ENCODE measurements around the gene ELF5. TPM values are rescaled to one million over a fixed set of nuclear protein-coding genes. Genes with fewer than 3 reads are reported as not detected.

ELF5 gene
- not detected for total RNA-seq
- long read RNA-seq, result 0 reads

DNA sequence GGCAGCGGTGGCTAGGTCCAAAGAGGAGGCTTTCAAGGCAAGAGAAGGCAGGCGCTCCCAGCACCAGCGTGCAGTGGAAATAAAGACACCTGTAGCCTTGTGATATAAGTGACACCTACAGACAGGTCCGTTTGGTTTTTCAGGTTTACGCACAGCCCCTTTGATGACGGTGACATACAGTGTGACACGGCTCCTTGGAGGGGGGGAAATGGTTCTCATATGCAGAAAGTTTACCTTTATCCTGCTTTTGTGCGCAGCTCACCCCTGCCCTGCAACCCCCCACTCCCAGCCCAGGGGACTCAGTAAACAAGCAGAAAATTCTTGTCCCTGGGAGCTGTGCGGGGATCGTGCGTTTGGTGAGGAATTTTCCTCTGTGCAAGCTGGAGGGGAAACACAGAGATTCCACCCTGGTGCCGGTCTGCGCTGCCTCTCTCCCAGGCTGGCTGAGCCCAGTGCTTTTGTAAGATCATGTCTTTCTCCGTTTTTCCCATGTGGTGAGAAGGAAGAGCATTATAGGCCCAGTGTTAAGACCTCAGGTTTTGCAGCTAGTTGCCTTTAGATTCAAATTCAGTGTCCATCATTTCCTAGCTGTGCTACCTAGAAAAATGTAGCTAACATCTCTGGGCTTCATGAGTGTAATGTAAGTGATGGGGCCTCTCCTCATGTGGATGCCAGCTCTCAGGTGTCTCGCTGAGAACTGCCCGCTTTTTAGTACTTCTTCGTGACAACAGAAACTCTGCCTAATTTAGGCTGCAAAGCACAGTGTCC, at the start of gene ELF5:
Gene ELF5 (minus strand): TSS at position 113 of the 768 bp plus-strand sequence. CDS start 8,045 bp downstream, outside the sequence.
- ATAC-seq (no peak), DNase-seq (no peak)
- intact Hi-C loops (cut with DNase I), result no loop called here

DNA sequence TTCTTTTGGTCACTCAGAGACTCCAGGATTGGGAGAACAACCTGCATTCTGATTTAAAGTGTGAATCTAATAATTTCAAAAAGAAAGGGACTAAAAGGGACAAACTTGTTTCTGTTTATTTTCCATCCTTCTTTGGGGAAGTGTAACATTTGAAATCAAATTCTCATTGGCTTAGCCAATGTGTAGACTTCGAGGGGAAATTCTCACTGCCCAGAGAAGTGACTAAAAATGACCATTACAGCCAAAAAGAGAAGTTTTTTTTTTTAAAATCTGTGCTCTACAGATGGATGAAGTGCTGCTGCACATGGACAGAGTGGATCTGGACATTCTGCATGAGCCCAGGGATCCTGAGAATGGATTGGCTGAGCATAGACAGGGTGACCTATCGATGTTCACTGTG, 49.4 kb upstream of the ELF5 start:
- no peak for ATAC-seq
- DNase-seq, result no peak
- intact Hi-C loops (cut with DNase I), result no loop called here

DNA sequence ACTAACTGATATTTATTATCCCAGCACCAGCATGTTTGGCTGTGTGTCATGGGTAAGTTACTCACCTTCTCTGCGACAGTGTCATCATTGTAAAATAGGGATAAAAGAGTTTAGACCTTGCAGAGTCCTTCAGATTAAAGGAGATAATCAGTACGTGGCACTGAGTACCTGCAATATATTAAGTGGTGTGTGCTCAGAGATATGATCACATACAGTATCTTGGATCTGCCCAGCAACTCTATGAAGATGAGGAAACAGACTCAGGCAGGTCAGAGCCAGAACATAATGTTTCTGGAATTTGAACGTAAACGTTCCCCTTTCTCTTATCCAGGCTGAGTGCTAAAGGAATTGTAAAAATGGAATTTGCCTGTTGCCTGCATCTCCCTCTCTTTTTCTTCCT, 46.9 kb upstream of the ELF5 start:
- ATAC-seq (no peak), DNase-seq (no peak)
- intact Hi-C loops (cut with DNase I), result no loop called here

DNA sequence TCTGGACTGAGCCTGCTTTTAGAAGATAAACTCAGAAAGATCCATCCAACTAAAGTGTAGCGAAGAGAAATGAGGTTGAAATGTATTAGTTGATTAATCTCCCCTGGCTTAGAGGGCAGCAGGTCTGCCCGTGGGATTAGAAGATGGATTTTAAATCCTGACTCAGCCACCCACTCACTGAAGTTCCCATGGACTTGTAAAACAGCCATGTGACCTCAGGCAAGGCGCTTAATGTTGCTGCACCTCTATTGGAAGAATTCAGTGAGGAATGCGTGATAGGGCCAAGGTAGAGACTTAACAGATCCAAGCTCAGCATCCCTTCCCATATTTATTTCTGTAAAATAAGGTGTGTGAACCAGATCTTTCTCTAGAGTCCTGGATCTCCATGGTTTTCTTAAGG, 45.1 kb upstream of the ELF5 start:
- ATAC-seq (no peak), DNase-seq (no peak)
- intact Hi-C loops (cut with DNase I), result no loop called here

DNA sequence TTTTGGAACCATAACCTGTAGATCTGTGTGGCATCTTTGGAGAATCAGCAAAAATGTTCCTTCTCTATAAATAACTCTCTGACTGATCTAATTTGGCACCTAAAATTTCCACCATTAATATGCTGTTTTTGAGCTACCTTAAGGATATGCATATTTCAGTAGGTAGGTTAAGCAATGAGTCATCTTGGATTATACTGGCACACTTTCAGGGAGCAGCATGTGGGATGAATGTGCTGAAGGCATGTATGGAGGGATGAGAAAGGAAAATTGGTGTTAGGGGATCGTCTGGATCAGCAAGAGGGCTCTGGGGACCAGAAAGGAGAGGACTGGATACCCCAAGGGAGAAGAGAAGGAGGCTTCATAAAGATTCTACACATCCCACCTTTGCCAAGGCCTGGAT, 44.6 kb upstream of the ELF5 start:
- ATAC-seq (no peak), DNase-seq (no peak)
- intact Hi-C loops (cut with DNase I), result no loop called here

DNA sequence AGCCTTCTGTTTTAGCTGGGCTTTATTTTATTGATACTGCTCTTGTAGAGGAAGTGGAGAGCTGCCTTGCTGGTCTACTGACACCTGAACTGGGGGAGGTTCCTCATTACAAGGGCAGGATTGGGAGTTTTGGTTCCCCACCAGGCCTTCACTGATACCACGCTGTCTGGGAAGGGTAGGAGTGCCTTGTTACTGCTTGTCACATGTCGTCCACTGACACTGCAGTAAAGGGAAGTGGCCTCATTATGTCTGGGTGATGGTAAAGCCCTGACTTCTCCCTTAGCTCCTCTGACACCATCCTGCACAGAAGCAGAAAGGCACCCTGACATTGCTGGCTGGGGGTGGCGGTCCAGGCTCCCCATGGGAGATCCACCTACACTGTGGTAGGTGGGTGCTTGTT, 38.7 kb upstream of the ELF5 start:
- DNase-seq (no peak), ATAC-seq (peak in 1 of 2 donors; percentile 32)
- intact Hi-C loops (cut with DNase I), result no loop called here

DNA sequence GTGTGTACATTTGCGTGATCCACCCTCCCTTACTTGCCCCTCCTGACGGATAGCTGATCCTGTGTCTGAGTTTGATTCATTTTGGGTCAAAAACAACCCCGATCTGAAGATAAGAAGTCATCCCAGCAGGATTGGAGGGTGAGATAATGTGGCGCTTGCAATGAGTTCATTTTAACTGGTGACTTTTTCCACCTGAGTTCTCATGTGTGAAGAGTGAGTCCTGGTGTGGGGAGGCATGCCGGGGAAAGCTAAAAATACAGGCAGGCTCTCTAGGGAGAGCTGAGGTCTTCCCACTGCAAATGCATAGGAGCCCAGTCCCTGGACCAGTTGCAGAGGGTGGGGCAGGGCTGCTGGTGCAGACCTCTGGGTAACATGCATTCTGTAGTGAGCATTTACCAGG, 35.7 kb upstream of the ELF5 start:
- intact Hi-C loops (cut with DNase I), result no loop called here
- no peak for ATAC-seq
- no peak for DNase-seq

DNA sequence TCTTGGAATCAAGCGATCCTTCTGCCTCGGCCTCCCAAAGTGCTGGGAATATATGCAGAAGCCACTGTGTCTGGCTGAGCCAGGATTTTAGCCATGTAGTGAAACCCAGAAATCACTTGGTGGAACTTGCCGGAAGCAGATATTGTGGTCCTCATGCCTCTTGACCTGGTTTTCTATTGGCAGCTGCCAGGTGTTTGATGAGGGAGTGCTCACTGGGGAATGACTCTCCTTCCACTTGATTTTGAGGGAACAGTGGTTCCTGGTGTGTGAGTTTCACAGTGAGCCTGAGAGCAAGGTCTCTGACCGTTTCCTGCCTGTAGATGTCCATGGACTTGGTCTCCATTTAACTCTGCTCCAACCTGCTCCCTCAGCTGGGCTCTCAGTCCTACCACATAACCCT, 34.7 kb upstream of the ELF5 start:
- intact Hi-C loops (cut with DNase I), result no loop called here
- DNase-seq (no peak), ATAC-seq (no peak)

DNA sequence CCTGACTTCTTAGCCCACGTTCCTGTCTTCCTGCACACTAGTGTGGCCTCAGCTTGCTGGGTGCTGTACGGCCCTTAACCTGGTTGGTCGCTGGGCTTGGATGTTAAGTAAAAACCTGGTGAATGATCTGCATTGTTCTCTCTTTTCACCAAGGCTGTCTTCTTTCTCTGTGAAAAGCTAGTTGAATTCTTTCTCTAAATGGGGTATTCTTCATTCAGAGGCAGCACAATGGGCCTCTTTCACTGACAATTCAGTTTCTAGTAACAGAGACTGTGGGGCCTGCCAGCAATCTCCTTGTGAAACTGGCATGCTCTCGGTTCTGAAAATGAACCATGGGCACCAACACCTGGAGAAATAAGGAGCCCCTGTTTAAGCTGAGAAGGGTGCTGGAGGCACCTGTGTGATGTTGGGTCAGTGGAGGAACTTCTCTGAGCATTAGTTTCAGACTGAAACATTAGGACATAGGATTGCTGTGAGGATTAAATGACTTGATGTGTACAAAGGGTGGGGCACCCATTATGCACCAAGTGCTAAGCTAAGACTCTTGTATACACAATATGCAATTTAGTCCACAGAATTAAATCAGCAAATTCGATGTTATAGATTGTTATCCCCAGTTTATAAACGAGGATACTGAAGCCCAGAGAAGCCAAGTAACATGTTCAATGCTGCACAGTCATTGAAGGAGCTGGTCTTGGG, 33.1 kb upstream of the ELF5 start:
- no peak for ATAC-seq
- DNase-seq, result no peak
- intact Hi-C loops (cut with DNase I), result no loop called here

DNA sequence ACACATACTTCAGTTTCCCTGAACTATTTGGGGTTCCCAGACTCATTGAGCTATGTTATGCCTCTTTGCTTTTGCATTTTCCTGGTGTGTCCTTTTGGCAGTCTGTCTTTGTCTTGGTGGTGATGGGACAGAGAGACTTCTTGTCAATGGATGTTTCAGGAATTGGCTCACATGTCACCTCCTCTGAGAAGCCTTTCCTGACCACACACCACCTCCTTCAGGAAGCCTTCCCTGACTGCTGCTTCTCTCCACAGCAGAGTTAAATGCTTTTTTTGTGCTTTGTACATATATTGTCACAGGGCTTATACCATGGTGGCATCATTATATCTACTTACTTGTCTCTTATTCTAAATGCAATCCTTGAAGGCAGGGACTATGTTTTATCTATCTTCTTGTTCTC, 28.5 kb upstream of the ELF5 start:
- intact Hi-C loops (cut with DNase I), result no loop called here
- no peak for DNase-seq

DNA sequence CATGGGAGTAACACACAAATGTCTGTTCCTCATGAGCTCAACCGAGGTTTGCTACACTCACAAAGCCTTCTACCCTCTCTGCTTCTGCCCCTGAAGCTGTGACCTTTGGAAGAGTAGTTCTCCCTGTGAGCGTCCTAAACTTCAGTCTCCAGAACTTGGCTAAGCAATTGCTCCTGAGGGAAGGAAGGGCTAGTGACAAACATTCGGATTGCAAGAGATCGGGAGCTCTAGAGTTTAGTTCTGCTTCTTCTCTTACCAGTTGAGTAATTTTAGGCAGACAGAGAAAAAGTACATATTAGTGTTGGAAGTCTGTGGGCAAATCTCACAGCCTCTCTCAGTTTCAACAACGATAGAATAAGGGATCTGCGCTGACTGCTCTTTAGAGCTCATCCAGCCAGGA, 27.3 kb upstream of the ELF5 start:
- ATAC-seq, result peak in 1 of 2 donors; percentile 59
- intact Hi-C loops (cut with DNase I), result no loop called here
- no peak for DNase-seq

More for the DNA sequence above, 28.5 kb upstream of the ELF5 start:
- ATAC-seq, result no peak

DNA sequence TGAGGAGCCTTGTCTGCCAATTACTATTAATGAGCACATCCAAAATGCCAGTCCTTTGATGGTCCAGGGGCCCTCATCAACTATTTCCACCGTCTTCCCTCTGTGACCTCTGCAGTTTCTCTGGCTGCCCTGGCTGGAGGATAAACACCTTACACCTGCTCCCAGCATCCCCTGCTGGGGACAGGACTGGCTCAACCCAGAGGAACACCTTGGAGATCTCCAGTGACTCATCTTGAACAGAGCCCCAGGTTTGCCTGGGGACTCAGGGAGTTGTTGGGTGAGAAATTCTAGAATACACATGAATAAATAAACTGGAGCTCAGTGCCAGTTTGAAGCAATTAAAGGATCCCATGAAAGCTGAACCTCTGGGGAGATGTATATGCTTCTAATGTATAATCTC, 24.0 kb upstream of the ELF5 start:
- DNase-seq, result no peak
- ATAC-seq, result no peak
- intact Hi-C loops (cut with DNase I), result no loop called here

DNA sequence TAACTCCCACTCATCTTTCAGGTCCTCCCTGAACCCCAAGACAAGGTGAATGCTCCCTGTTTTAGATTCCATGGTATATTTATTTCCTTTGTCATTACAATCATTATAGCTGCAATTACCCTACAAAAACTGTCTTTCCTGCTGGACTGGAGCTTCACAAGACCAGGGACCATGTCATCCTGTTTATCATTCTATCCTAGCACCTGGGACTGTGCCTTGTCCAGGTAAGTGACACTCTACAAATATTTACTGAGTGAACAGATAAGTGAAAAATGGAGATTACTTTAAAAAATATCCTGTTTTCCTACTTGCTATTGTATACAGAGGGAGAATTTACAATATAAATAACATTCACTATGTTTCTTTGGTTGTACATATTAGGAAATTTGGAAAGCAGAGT, 22.5 kb upstream of the ELF5 start:
- intact Hi-C loops (cut with DNase I), result no loop called here
- ATAC-seq (no peak), DNase-seq (no peak)

DNA sequence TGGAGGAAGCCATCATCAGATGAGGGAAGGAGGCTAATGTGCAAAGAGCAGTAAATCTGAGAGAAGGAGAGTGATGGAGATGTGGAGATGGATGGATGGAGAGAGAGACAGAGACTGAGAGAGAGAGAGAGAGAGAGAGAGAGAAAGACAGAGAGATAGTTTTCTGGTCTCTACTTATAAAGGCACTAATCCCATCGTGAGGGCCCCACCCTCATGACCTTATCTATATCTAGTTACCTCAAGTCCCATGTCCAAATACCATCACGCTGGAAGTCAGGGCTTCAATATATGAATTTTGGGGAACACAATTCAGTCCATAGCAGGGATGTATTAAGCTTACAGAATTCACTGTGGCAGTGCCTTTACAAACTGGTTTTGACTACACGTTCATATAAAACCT, 21.2 kb upstream of the ELF5 start:
- ATAC-seq (no peak), DNase-seq (no peak)
- intact Hi-C loops (cut with DNase I), result no loop called here

DNA sequence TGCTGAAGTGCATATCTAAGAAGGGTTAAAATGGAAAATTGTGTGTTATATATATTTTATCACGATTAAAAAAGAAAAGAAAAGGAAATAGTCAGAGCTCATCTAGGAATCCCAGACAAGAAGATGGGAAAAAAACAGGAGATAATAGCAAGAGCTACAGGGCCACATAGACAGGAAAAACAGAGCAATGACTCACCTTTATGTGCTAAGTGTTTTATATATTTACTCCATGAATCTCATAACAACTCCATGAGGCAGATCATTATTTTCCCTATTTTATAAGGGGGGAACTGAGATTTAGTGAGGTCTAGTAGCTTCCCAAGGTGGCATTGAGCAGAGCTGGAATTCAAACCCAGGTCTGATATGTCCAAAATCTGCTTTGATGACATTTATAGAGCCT, 18.1 kb upstream of the ELF5 start:
- DNase-seq (no peak), ATAC-seq (no peak)
- intact Hi-C loops (cut with DNase I), result no loop called here

DNA sequence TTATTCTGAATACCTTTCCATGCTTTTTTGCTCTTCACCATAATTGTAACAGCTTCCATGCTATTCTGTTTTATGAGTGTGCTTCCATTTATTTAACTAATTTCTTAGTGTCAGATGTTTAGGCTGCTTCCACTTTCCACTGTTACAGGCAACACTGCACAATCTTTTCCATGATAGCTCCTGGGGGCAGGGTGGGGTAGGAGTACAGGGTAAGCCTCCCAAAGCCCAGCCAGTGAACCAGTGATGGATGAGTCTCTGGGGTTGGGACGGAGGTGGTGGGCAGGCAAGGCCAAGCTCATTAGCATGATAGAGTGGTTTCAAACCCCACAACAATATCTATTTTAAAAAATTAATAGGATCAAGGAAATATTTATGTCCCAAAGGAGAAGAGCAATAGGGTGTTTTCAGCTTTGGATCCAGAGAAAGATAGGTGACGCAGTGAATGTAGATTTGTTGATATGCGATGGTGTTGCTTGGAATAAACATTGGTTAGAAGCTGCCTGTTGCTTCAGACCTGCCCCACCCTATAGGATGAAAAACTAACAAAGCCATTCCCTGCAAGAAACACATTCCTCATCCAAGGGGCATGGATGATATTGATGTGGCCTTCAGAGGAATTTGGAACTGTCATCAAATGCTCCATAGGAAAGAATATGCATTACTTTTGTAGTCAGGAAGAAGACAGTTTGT, 17.1 kb upstream of the ELF5 start:
- no peak for DNase-seq
- no peak for ATAC-seq
- intact Hi-C loops (cut with DNase I), result no loop called here

DNA sequence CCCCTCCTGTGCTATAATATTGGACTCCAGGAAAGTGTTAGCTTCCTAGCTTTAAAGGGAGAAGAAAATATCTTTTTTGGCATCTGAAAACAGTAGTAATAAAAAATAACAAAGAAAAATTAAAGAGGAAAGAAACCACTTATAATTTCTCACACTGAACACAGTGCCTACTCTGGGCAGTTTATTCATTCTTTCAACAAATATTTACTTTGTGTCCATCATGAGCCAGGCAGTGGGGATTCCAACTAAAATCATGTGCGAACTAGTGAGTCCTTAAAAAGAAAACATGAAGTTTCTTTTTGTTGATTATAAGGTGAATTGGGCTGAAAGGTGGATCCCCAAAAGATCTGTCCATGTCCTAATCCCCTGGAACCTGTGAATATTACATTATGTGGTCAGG, 16.0 kb upstream of the ELF5 start:
- intact Hi-C loops (cut with DNase I), result no loop called here
- DNase-seq, result no peak

DNA sequence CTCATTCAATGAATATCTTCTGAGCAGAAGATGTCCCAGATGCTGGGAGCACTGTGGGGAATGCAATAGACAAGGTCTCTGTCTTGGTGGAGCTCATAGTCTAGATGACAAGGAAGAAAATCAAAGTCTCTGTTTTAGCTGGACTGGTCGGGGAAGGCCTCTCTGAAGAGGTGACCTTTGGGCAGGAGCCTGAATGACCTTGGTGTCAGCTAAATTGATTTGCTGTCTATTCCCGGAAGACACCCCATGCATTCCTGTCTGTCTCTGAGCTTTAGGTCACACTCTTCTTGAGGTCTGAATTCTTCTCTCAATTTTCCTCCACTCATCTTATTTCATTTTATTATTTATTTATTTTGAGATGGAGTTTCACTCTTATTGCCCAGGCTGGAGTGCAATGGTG, 14.5 kb upstream of the ELF5 start:
- DNase-seq, result no peak
- no peak for ATAC-seq
- intact Hi-C loops (cut with DNase I), result no loop called here

More for the DNA sequence above, 16.0 kb upstream of the ELF5 start:
- ATAC-seq, result no peak

DNA sequence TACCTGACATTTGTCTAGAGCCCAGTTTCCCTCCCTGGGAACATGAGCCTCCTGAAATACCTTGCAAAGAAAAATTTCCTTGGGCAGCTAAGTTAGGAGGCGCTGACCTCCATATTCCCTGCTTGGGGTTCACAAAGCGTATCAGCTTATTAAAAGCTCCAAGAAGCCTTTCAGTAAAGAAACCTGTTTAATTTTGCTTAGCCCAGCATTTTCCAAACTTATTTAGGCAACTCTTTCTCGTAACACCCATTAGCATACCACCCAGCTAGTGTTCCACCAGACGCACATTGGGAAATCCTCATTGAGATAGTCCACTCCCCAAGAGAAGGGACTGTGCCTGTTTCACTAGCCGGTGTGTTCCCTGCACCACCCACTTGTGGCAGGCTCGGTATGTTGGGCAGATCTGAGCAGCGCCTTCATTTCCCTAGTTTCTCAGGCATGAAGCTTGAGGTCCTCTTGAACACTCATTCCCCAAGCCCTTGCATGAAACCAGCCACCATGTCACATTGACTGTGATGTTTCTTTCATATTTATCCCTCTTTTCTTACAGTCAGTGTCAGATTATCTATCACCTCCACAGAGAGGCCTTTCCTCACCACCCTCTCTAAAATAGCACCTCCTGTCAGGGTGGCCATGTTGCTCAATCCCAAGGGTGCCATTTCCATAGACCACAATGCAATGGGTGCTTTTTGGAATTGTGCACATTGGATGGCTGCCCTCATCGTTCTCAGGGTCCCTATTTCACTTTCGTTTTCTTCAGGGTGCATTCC, 12.5 kb upstream of the ELF5 start:
- DNase-seq (no peak), ATAC-seq (no peak)
- intact Hi-C loops (cut with DNase I), result no loop called here

DNA sequence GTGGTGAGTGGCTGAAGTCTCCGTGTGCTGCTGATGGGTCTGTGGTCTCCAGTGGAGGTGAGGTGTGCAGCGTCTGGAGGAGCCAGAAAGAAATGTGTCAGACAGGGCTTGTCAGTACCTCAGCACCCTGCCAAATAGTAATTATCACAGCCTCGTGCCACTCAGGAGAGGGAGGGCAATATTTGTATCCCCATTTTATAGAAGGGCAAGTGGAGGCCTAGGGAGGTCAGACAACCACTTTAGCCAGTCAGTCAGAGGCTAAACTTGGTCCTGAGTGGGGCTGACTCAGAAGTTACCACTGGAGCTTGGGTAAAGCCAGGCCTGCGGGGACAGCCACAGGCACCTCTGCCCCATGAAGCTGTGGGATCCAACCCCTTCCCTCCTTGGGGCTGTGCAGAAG, 11.5 kb upstream of the ELF5 start:
- intact Hi-C loops (cut with DNase I), result no loop called here
- no peak for ATAC-seq
- no peak for DNase-seq
